HUES48 (cell line): Measurements from ENCODE around the gene ZNF565.

ENCODE experiments used
- H3K27ac ChIP-seq: one replicate; pipeline ENCODE4 v1.7.0; 2013; ENCODE audit warnings: low read depth, low read length, inconsistent platforms
- H3K27me3 ChIP-seq: 2 replicates; pipeline ENCODE4 v1.6.1; 2013; ENCODE audit warnings: mild to moderate bottlenecking, low read length; ENCODE audit not compliant: control insufficient read depth, insufficient read depth
- H3K36me3 ChIP-seq: 2 replicates; pipeline ENCODE4 v1.6.1; 2013; ENCODE audit warnings: low read length; ENCODE audit not compliant: control insufficient read depth, insufficient read depth
- H3K4me1 ChIP-seq: 2 replicates; pipeline ENCODE4 v1.6.1; 2013; ENCODE audit warnings: mild to moderate bottlenecking, low read length; ENCODE audit not compliant: control insufficient read depth, insufficient read depth
- H3K4me3 ChIP-seq: 2 replicates; pipeline ENCODE4 v1.5.1; 2013; ENCODE audit warnings: mild to moderate bottlenecking, low read depth, low read length
- H3K9ac ChIP-seq: 2 replicates; pipeline ENCODE4 v1.6.1; 2013; ENCODE audit warnings: mild to moderate bottlenecking, low read depth, low read length, moderate library complexity
- H3K9me3 ChIP-seq: 2 replicates; pipeline ENCODE4 v1.6.1; 2013; ENCODE audit warnings: low read length; ENCODE audit not compliant: control insufficient read depth, insufficient read depth

Gene ZNF565

GRCh38 chr19:36214386-36215275, at the start of gene ZNF565, which contains the start of gene ZNF146:
ZNF565 (minus strand) TSS chr19:36214665; CDS start chr19:36201985, 12,680 bp downstream.
ZNF146 (plus strand) TSS chr19:36215106; CDS start chr19:36236441, 21,335 bp downstream.
- Histone ChIP-seq H3K9me3 (no peaks in the 10 kb centered on the region), H3K36me3 (peaks cover 15% of the 10 kb centered on the region), H3K27me3 (no peaks in the 10 kb centered on the region), H3K4me3 (peak within 1 kb of the TSS; percentile 76), H3K9ac (peak within 1 kb of the TSS; percentile 98), H3K4me1 (peaks cover 4% of the 10 kb centered on the region; the same call in 1 of the 2 replicates), H3K27ac (peak within 1 kb of the TSS; percentile 88)

- Histone ChIP-seq H3K9me3 (no peaks in the 10 kb centered on the region), H3K4me3 (no peak overlapping the region), H3K4me1 (no peaks in the 10 kb centered on the region; the same call in 1 of the 2 replicates), H3K9ac (no peak overlapping the region), H3K36me3 (no peaks in the 10 kb centered on the region), H3K27ac (no peak overlapping the region), H3K27me3 (no peaks in the 10 kb centered on the region)
Measured at GRCh38 chr19:36259211-36259610, 44.7 kb upstream of the ZNF565 start.

GRCh38 chr19:36258028-36258875, 43.8 kb upstream of the ZNF565 start:
- H3K27ac ChIP-seq = no peak overlapping the region
- H3K36me3 ChIP-seq = no peaks in the 10 kb centered on the region
- H3K4me3 ChIP-seq = peak overlapping the region; percentile 67
- H3K9ac ChIP-seq = no peak overlapping the region
- no peaks in the 10 kb centered on the region; the same call in 1 of the 2 replicates for H3K4me1 ChIP-seq
- H3K27me3 ChIP-seq = no peaks in the 10 kb centered on the region
- H3K9me3 ChIP-seq = no peaks in the 10 kb centered on the region

GRCh38 chr19:36257520-36257876, 43.0 kb upstream of the ZNF565 start:
- Histone ChIP-seq H3K9me3 (no peaks in the 10 kb centered on the region), H3K27me3 (no peaks in the 10 kb centered on the region), H3K4me3 (peak overlapping the region; percentile 67), H3K36me3 (no peaks in the 10 kb centered on the region), H3K9ac (peak overlapping the region; percentile 51), H3K27ac (no peak overlapping the region), H3K4me1 (no peaks in the 10 kb centered on the region; the same call in 1 of the 2 replicates)

GRCh38 chr19:36256853-36257519, 42.5 kb upstream of the ZNF565 start:
- peak overlapping the region; percentile 51 for H3K9ac ChIP-seq
- H3K4me3 ChIP-seq = peak overlapping the region; percentile 67

GRCh38 chr19:36256064-36256463, 41.6 kb upstream of the ZNF565 start:
- H3K4me3 ChIP-seq = no peak overlapping the region
- no peak overlapping the region for H3K9ac ChIP-seq
- H3K4me1 ChIP-seq = no peaks in the 10 kb centered on the region; the same call in 1 of the 2 replicates
- H3K9me3 ChIP-seq = no peaks in the 10 kb centered on the region
- no peaks in the 10 kb centered on the region for H3K36me3 ChIP-seq
- H3K27ac ChIP-seq = no peak overlapping the region
- H3K27me3 ChIP-seq = no peaks in the 10 kb centered on the region

More at GRCh38 chr19:36256853-36257519, 42.5 kb upstream of the ZNF565 start:
- no peaks in the 10 kb centered on the region for H3K36me3 ChIP-seq
- no peaks in the 10 kb centered on the region for H3K27me3 ChIP-seq
- H3K4me1 ChIP-seq = no peaks in the 10 kb centered on the region; the same call in 1 of the 2 replicates
- no peaks in the 10 kb centered on the region for H3K9me3 ChIP-seq
- no peak overlapping the region for H3K27ac ChIP-seq

GRCh38 chr19:36255316-36255715, 40.9 kb upstream of the ZNF565 start:
- H3K27ac ChIP-seq = no peak overlapping the region
- H3K27me3 ChIP-seq = no peaks in the 10 kb centered on the region
- H3K4me3 ChIP-seq = no peak overlapping the region
- no peak overlapping the region for H3K9ac ChIP-seq
- H3K9me3 ChIP-seq = no peaks in the 10 kb centered on the region
- H3K4me1 ChIP-seq = no peaks in the 10 kb centered on the region; the same call in 1 of the 2 replicates
- H3K36me3 ChIP-seq = no peaks in the 10 kb centered on the region

- H3K9me3 ChIP-seq = no peaks in the 10 kb centered on the region
- H3K27ac ChIP-seq = no peak overlapping the region
- no peaks in the 10 kb centered on the region for H3K27me3 ChIP-seq
- H3K36me3 ChIP-seq = no peaks in the 10 kb centered on the region
- H3K9ac ChIP-seq = no peak overlapping the region
- H3K4me1 ChIP-seq = no peaks in the 10 kb centered on the region; the same call in 1 of the 2 replicates
- no peak overlapping the region for H3K4me3 ChIP-seq
Measured at GRCh38 chr19:36254848-36255247, 40.4 kb upstream of the ZNF565 start.

- no peaks in the 10 kb centered on the region for H3K36me3 ChIP-seq
- H3K4me3 ChIP-seq = no peak overlapping the region
- H3K27ac ChIP-seq = no peak overlapping the region
- H3K9me3 ChIP-seq = no peaks in the 10 kb centered on the region
- peaks cover 10% of the 10 kb centered on the region; the same call in 1 of the 2 replicates for H3K4me1 ChIP-seq
- no peak overlapping the region for H3K9ac ChIP-seq
- H3K27me3 ChIP-seq = no peaks in the 10 kb centered on the region
Measured at GRCh38 chr19:36252047-36252446, 37.6 kb upstream of the ZNF565 start.

GRCh38 chr19:36246006-36246481, 31.6 kb upstream of the ZNF565 start:
- Histone ChIP-seq H3K9ac (no peak overlapping the region), H3K4me1 (peaks cover 26% of the 10 kb centered on the region), H3K9me3 (no peaks in the 10 kb centered on the region), H3K27me3 (no peaks in the 10 kb centered on the region), H3K4me3 (0 out of 2 replicates have a peak overlapping the region, but pooled peaks have one; percentile 65), H3K36me3 (no peaks in the 10 kb centered on the region), H3K27ac (no peak overlapping the region)
